ENCODE data around the gene MYCBP2.

- TF ChIP-seq EP300 (IDR thresholded peaks at IDR 0.05; ENCODE audit: borderline replicate concordance in 1 of 2, low read depth in 1 of 2, low read length in 1 of 2): no peak
- no peak for TF ChIP-seq IRF3 (IDR thresholded peaks at IDR 0.05; ENCODE audit: low read depth, low read length)
These were observed 292.0 kb downstream of the MYCBP2 start for GRCh38 chr13:77034881-77035280.
